Mucosa of descending colon (tissue), 3 donors: ENCODE measurements around the gene DDX10. TPM values are rescaled to one million over a fixed set of nuclear protein-coding genes. Genes with fewer than 3 reads are reported as not detected.
A peak's percentile ranks its signal among the peaks of the same experiment; 100 is the strongest.

Experiments
- ATAC-seq: fragments of 200-7000 bp; cut with Tn5 transposase; one replicate; pipeline ENCODE4 v1.9.1; 2020; ENCODE audit warnings: mild to moderate bottlenecking, moderate library complexity
- DNase-seq, 3 donors: peaks; one replicate each; pipeline ENCODE4 v3.0.0-alpha.2; 2020
- H3K36me3 ChIP-seq: fragments of 200-600 bp; one replicate; pipeline ENCODE4 v1.8.0; 2021; ENCODE audit warnings: low read depth, mild to moderate bottlenecking
- H3K4me1 ChIP-seq: fragments of 200-600 bp; one replicate; pipeline ENCODE4 v1.8.0; 2021; ENCODE audit warnings: low read depth, mild to moderate bottlenecking
- H3K4me3 ChIP-seq: fragments of 200-600 bp; one replicate; pipeline ENCODE4 v1.8.0; 2021; ENCODE audit warnings: mild to moderate bottlenecking
- H3K9me3 ChIP-seq: fragments of 200-600 bp; one replicate; pipeline ENCODE4 v1.8.0; 2021; ENCODE audit warnings: mild to moderate bottlenecking
- CTCF ChIP-seq: fragments of 200-600 bp; IDR thresholded peaks from one replicate; pipeline ENCODE4 v1.8.0; 2022; ENCODE audit warnings: antibody characterized with exemption, mild to moderate bottlenecking
- intact Hi-C, 2 donors: fragments of 100-400 bp; cut with DNase I in 1 of 2; cut with micrococcal nuclease in 1 of 2; formaldehyde crosslinking; loops; one replicate each; pipeline versions ENCODE4 v1.11.0 to v1.11.1; 2022; cut with DNase I, micrococcal nuclease
- long read RNA-seq, 2 donors: library from polyadenylated mRNA; unstranded; transcript quantifications; one replicate each; pipeline ENCODE4 v2.0.0, GENCODE V29; 2019 to 2021
- total RNA-seq, 3 donors: library from RNA; stranded (reverse); fragmentation: NEBNext Ultra II Directional in 2 of 3; extraction: Animal tissue kit (Norgen Biotek cat#: 25700) in 2 of 3; gene quantifications; one replicate each; pipeline versions ENCODE4 v1.2.1 to v1.2.4, GENCODE V29; 2021 to 2023
- donor health status: DM: no; HTN: no; CAD: no; lungs with moderate emphysema.
- donor health status: DM: no; HTN: no; CAD: no.
- donor health status: DM: no; HTN: yes; CAD: no.

The DDX10 gene
- 10 to 100 TPM; 16.1 to 18.3 (median 17.3) TPM for total RNA-seq
- long read RNA-seq, donor 1, full-length matches to known transcripts: 25 of 28 reads
- long read RNA-seq, donor 1, partial matches to known transcripts: 3 of 28 reads
- long read RNA-seq, donor 1, other reads (novel, unspliced or antisense): 0 of 28 reads
- long read RNA-seq, donor 2, full-length matches to known transcripts: 1 of 11 reads
- long read RNA-seq, donor 2, partial matches to known transcripts: 9 of 11 reads
- long read RNA-seq, donor 2, other reads (novel, unspliced or antisense): 1 of 11 reads

- intact Hi-C loops: loop anchor here in 1 of 2 donors (5.0 kb wide), 1 partner anchor 543 kb away; the partner anchor contains the start of gene ACAT1
- Histone ChIP-seq H3K4me1 (peaks cover 11% of the 10 kb centered on the region), H3K4me3 (peak within 1 kb of the TSS; percentile 63), H3K36me3 (no peaks in the 10 kb centered on the region), H3K9me3 (no peaks in the 10 kb centered on the region)
- DNase-seq: peak; percentile 97 to 99 (median 99)
- peak; percentile 100 for ATAC-seq
- TF ChIP-seq CTCF: no peak
Observed at GRCh38 chr11:108664730-108665525, at the start of gene DDX10. TSS of gene DDX10 (plus strand) at chr11:108665069. CDS start at chr11:108665154, 85 bp downstream.

- Histone ChIP-seq H3K4me1 (no peaks in the 10 kb centered on the region), H3K9me3 (no peaks in the 10 kb centered on the region), H3K36me3 (no peaks in the 10 kb centered on the region), H3K4me3 (no peak overlapping the region)
- peak; percentile 89 for ATAC-seq
- intact Hi-C loops: no loop called here
- no peak for DNase-seq
- TF ChIP-seq CTCF: no peak
Observed at GRCh38 chr11:108616549-108616948, 48.3 kb upstream of the DDX10 start.

- Histone ChIP-seq H3K9me3 (no peaks in the 10 kb centered on the region), H3K4me1 (no peaks in the 10 kb centered on the region), H3K4me3 (no peak overlapping the region), H3K36me3 (no peaks in the 10 kb centered on the region)
- ATAC-seq (no peak), DNase-seq (no peak)
- intact Hi-C loops: no loop called here
- no peak for TF ChIP-seq CTCF
Observed at GRCh38 chr11:108617055-108617454, 47.8 kb upstream of the DDX10 start.

GRCh38 chr11:108618529-108618928 is 46.3 kb upstream of the DDX10 start:
- no peaks in the 10 kb centered on the region for H3K36me3 ChIP-seq
- no peak overlapping the region for H3K4me3 ChIP-seq
- peaks cover 11% of the 10 kb centered on the region for H3K4me1 ChIP-seq
- no peak for DNase-seq
- intact Hi-C loops: no loop called here
- TF ChIP-seq CTCF: no peak
- H3K9me3 ChIP-seq: no peaks in the 10 kb centered on the region
- ATAC-seq: no peak

GRCh38 chr11:108620958-108621772 is 43.7 kb upstream of the DDX10 start:
- intact Hi-C loops: no loop called here
- Histone ChIP-seq H3K4me3 (no peak overlapping the region), H3K9me3 (no peaks in the 10 kb centered on the region), H3K4me1 (peaks cover 15% of the 10 kb centered on the region), H3K36me3 (no peaks in the 10 kb centered on the region)
- no peak for TF ChIP-seq CTCF
- ATAC-seq (peak; percentile 76), DNase-seq (no peak)
